Fibroblast of the conjunctiva (primary cell): ENCODE measurements around the gene ESR2.
A peak's percentile ranks its signal among the peaks of the same experiment; 100 is the strongest.
"Not testable (repeated sequence)": the region's sequence is repeated elsewhere in the genome, so short reads cannot be mapped to it uniquely, and the experiment has no call there.

Experiments used
- DNase-seq: peaks from one replicate; pipeline ENCODE4 v3.0.0-alpha.2; 2010; ENCODE audit warnings: low read depth

Gene ESR2

GRCh38 chr14:64196814-64197411, 97.3 kb downstream of the ESR2 start:
- no peak for DNase-seq

- no peak for DNase-seq
Measured at GRCh38 chr14:64196056-64196455, 98.1 kb downstream of the ESR2 start.

GRCh38 chr14:64195199-64195598, 99.0 kb downstream of the ESR2 start:
- no peak for DNase-seq

- no peak for DNase-seq
Measured at GRCh38 chr14:64194404-64194803, 99.8 kb downstream of the ESR2 start.

GRCh38 chr14:64193821-64194220, 100.3 kb downstream of the ESR2 start:
- no peak for DNase-seq

GRCh38 chr14:64191756-64192155, 102.4 kb downstream of the ESR2 start:
- DNase-seq, result peak; percentile 73

- no peak for DNase-seq
Measured at GRCh38 chr14:64190974-64191502, 103.1 kb downstream of the ESR2 start.

- DNase-seq, result no peak
Measured at GRCh38 chr14:64187331-64187730, 106.8 kb downstream of the ESR2 start.

- DNase-seq, result no peak
Measured at GRCh38 chr14:64186231-64187129, 107.7 kb downstream of the ESR2 start.

- no peak for DNase-seq
Measured at GRCh38 chr14:64185184-64185583, 109.0 kb downstream of the ESR2 start.

- no peak for DNase-seq
Measured at GRCh38 chr14:64184103-64184729, 110.0 kb downstream of the ESR2 start.

GRCh38 chr14:64182908-64183307, 111.3 kb downstream of the ESR2 start:
- DNase-seq, result not testable (repeated sequence)

- DNase-seq, result no peak
Measured at GRCh38 chr14:64178814-64179213, 115.4 kb downstream of the ESR2 start.

GRCh38 chr14:64176330-64176729, 117.8 kb downstream of the ESR2 start:
- DNase-seq, result no peak

GRCh38 chr14:64174922-64175782, 119.0 kb downstream of the ESR2 start:
- no peak for DNase-seq

- no peak for DNase-seq
Measured at GRCh38 chr14:64170181-64170580, 124.0 kb downstream of the ESR2 start.

- no peak for DNase-seq
Measured at GRCh38 chr14:64159588-64159987, 134.6 kb downstream of the ESR2 start.

GRCh38 chr14:64158608-64159007, 135.6 kb downstream of the ESR2 start:
- DNase-seq, result no peak

GRCh38 chr14:64149921-64150320, 144.2 kb downstream of the ESR2 start:
- DNase-seq, result no peak

GRCh38 chr14:64147126-64147790, 146.9 kb downstream of the ESR2 start:
- no peak for DNase-seq

- DNase-seq, result no peak
Measured at GRCh38 chr14:64137657-64138290, 156.4 kb downstream of the ESR2 start.
